Esophagus muscularis mucosa (tissue), 4 donors: ENCODE results near the gene OVCA2. TPM values are rescaled to one million over a fixed set of nuclear protein-coding genes. Genes with fewer than 3 reads are reported as not detected.

Source experiments
- DNase-seq: peaks from one replicate; pipeline ENCODE4 v3.0.0-alpha.2; 2017; ENCODE audit errors: extremely low spot score
- H3K27ac ChIP-seq, 4 donors: fragments of 200-600 bp; sonication (generic); replicated peaks in 1 of 4; 1 replicate in 3 of 4; 2 replicates in 1 of 4; pipeline ENCODE4 v1.5.1; 2016 to 2019; ENCODE audit warnings: mild to moderate bottlenecking in 1 of 4
- H3K27me3 ChIP-seq, 4 donors: fragments of 200-600 bp; sonication (generic); one replicate each; pipeline versions ENCODE4 v1.5.1 to v1.6.0; 2016 to 2019
- H3K36me3 ChIP-seq, 4 donors: fragments of 200-600 bp; sonication (generic); one replicate each; pipeline ENCODE4 v1.5.1; 2016 to 2019
- H3K4me1 ChIP-seq, 4 donors: fragments of 200-600 bp; sonication (generic); one replicate each; pipeline ENCODE4 v1.5.1; 2016 to 2019
- H3K4me3 ChIP-seq, 4 donors: fragments of 200-600 bp; sonication (generic); 1 replicate in 2 of 4; 2 replicates in 2 of 4; pipeline ENCODE4 v1.5.1; 2016 to 2019; ENCODE audit warnings: mild to moderate bottlenecking in 4 of 4, moderate library complexity in 1 of 4
- H3K9me3 ChIP-seq, 4 donors: fragments of 200-600 bp; sonication (generic); 1 replicate in 3 of 4; 2 replicates in 1 of 4; pipeline ENCODE4 v1.5.1; 2016 to 2019
- CTCF ChIP-seq, 3 experiments: fragments of 200-600 bp in 2 of 3; fragments of 450-650 bp in 1 of 3; sonication (generic) in 2 of 3; IDR thresholded peaks; one replicate each; pipeline ENCODE4 v1.5.1; 2017 to 2019; ENCODE audit warnings: antibody characterized with exemption in 3 of 3, mild to moderate bottlenecking in 2 of 3, moderate library complexity in 1 of 3
- EP300 ChIP-seq: sonication (generic); formaldehyde crosslinking; IDR thresholded peaks from one replicate; pipeline ENCODE4 v1.6.1; 2017; ENCODE audit warnings: antibody characterized with exemption
- POLR2A ChIP-seq: fragments of 450-650 bp; IDR thresholded peaks from one replicate; pipeline ENCODE4 v1.6.1; 2017; ENCODE audit warnings: antibody characterized with exemption, moderate library complexity, mild to moderate bottlenecking, low read depth
- POLR2AphosphoS5 ChIP-seq, 2 donors: sonication (generic); formaldehyde crosslinking; IDR thresholded peaks; one replicate each; pipeline ENCODE4 v1.6.1; 2017; ENCODE audit warnings: antibody characterized with exemption in 2 of 2
- WGBS: methylation state at CpG from one replicate; pipeline ENCODE4 v1.1.5; 2018; 5-methylcytosine and 5-hydroxymethylcytosine counted together
- intact Hi-C: fragments of 100-400 bp; cut with DNase I; formaldehyde crosslinking; loops from one replicate; pipeline ENCODE4 v1.15.1; 2023
- total RNA-seq, 4 donors: library from RNA; depleted of rRNA; stranded (reverse); fragments of >200 nt; gene quantifications; one replicate each; pipeline versions ENCODE4 v1.1.0 to v1.2.1, GENCODE V29; 2016

The OVCA2 gene
- total RNA-seq, 4 donors from 2014 or later = 34.9 to 38.9 (median 38.0) TPM

- TF ChIP-seq EP300 (no peak), CTCF (IDR thresholded peaks at IDR 0.05) (no peak), POLR2A (no peak), POLR2AphosphoS5 (IDR thresholded peaks at IDR 0.05) (peak; percentile 39 to 54)
- Histone ChIP-seq H3K4me3 (no peak overlapping the region), H3K36me3 (peaks cover 12 to 33% (median 16%) of the 10 kb centered on the region in 4 donors), H3K27ac (peak overlapping the region; percentile 77 to 87 (median 82)), H3K27me3 (no peaks in the 10 kb centered on the region), H3K9me3 (no peaks in the 10 kb centered on the region), H3K4me1 (peaks cover 80 to 89% (median 88%) of the 10 kb centered on the region in 4 donors)
- 47% methylated on average over 5 of the region's 5 CpGs for WGBS
- no peak for DNase-seq
- intact Hi-C loops = no loop called here
These were observed 43.8 kb downstream of the OVCA2 start for GRCh38 chr17:2085648-2085949.

- Histone ChIP-seq H3K9me3 (no peaks in the 10 kb centered on the region), H3K36me3 (peaks cover 6 to 26% (median 10%) of the 10 kb centered on the region in 4 donors), H3K27me3 (no peaks in the 10 kb centered on the region), H3K4me3 (no peak overlapping the region), H3K4me1 (peaks cover 87 to 96% (median 95%) of the 10 kb centered on the region in 4 donors), H3K27ac (peak overlapping the region; percentile 77 to 87 (median 82))
- WGBS = 76% methylated on average over 3 of the region's 3 CpGs
- no peak for DNase-seq
- intact Hi-C loops = no loop called here
- TF ChIP-seq CTCF (IDR thresholded peaks at IDR 0.05) = no peak
- no peak for TF ChIP-seq POLR2AphosphoS5 (IDR thresholded peaks at IDR 0.05)
- no peak for TF ChIP-seq POLR2A
- no peak for TF ChIP-seq EP300
These were observed 44.5 kb downstream of the OVCA2 start for GRCh38 chr17:2086306-2086705.

- intact Hi-C loops = no loop called here
- Histone ChIP-seq H3K27me3 (no peaks in the 10 kb centered on the region), H3K4me1 (peaks cover 83 to 88% (median 86%) of the 10 kb centered on the region in 4 donors), H3K27ac (peak overlapping the region; percentile 77 to 87 (median 82)), H3K36me3 (peaks cover 0 to 15% (median 0%) of the 10 kb centered on the region in 4 donors), H3K4me3 (no peak overlapping the region), H3K9me3 (no peaks in the 10 kb centered on the region)
- WGBS = 49% methylated on average over 10 of the region's 10 CpGs
- TF ChIP-seq POLR2AphosphoS5 (IDR thresholded peaks at IDR 0.05) (peak; percentile 40 to 43), EP300 (no peak), CTCF (IDR thresholded peaks at IDR 0.05) (no peak), POLR2A (no peak)
- DNase-seq = no peak
These were observed 45.9 kb downstream of the OVCA2 start for GRCh38 chr17:2087597-2088211.

GRCh38 chr17:2089021-2089422 is 47.2 kb downstream of the OVCA2 start:
- Histone ChIP-seq H3K9me3 (no peaks in the 10 kb centered on the region), H3K4me3 (peak overlapping the region; percentile 40 to 46 (median 44)), H3K27me3 (no peaks in the 10 kb centered on the region), H3K27ac (peak overlapping the region; percentile 77 to 87 (median 82)), H3K36me3 (peaks cover 0 to 15% (median 0%) of the 10 kb centered on the region in 4 donors), H3K4me1 (peaks cover 71 to 75% (median 75%) of the 10 kb centered on the region in 4 donors)
- no peak for DNase-seq
- 22% methylated on average over 6 of the region's 8 CpGs for WGBS
- no peak for TF ChIP-seq EP300
- no peak for TF ChIP-seq POLR2A
- TF ChIP-seq CTCF (IDR thresholded peaks at IDR 0.05) = no peak
- no peak for TF ChIP-seq POLR2AphosphoS5 (IDR thresholded peaks at IDR 0.05)
- intact Hi-C loops = no loop called here
